Spleen (tissue), 11 donors: ENCODE data around the gene MYB. TPM values are rescaled to one million over a fixed set of nuclear protein-coding genes. Genes with fewer than 3 reads are reported as not detected.

Experiments used
- DNase-seq: peaks from one replicate; pipeline ENCODE4 v3.0.0-alpha.2; 2020
- H3K27ac ChIP-seq, 8 donors: fragments of 200-600 bp; sonication (generic) in 7 of 8; 1 replicate in 4 of 8; 2 replicates in 4 of 8; pipeline versions ENCODE4 v1.5.0 to v1.8.0; 2016 to 2021; ENCODE audit warnings: inconsistent platforms in 4 of 8, mild to moderate bottlenecking in 4 of 8, moderate library complexity in 1 of 8
- H3K27me3 ChIP-seq, 7 donors: fragments of 200-600 bp; sonication (generic) in 6 of 7; replicated peaks in 1 of 7; 1 replicate in 4 of 7; 2 replicates in 3 of 7; pipeline versions ENCODE4 v1.5.0 to v1.8.0; 2016 to 2021; ENCODE audit warnings: inconsistent platforms in 3 of 7, mild to moderate bottlenecking in 1 of 7
- H3K36me3 ChIP-seq, 6 donors: fragments of 200-600 bp; sonication (generic) in 5 of 6; 1 replicate in 4 of 6; 2 replicates in 2 of 6; pipeline versions ENCODE4 v1.5.0 to v1.8.0; 2016 to 2021; ENCODE audit warnings: inconsistent platforms in 2 of 6
- H3K4me1 ChIP-seq, 6 donors: fragments of 200-600 bp; sonication (generic) in 5 of 6; 1 replicate in 3 of 6; 2 replicates in 3 of 6; pipeline versions ENCODE4 v1.5.0 to v1.8.0; 2016 to 2021; ENCODE audit warnings: inconsistent platforms in 3 of 6
- H3K4me3 ChIP-seq, 8 donors: fragments of 200-600 bp; sonication (generic) in 7 of 8; 1 replicate in 4 of 8; 2 replicates in 4 of 8; pipeline versions ENCODE4 v1.5.0 to v1.8.0; 2016 to 2021; ENCODE audit warnings: inconsistent platforms in 4 of 8, mild to moderate bottlenecking in 4 of 8, moderate library complexity in 2 of 8
- H3K9me3 ChIP-seq, 8 donors: fragments of 200-600 bp; sonication (generic) in 7 of 8; 1 replicate in 4 of 8; 2 replicates in 4 of 8; pipeline versions ENCODE4 v1.5.0 to v1.8.0; 2016 to 2021; ENCODE audit warnings: inconsistent platforms in 4 of 8
- POLR2A ChIP-seq, 3 donors: fragments of 450-650 bp; IDR thresholded peaks; one replicate each; pipeline ENCODE4 v1.5.1; 2017; ENCODE audit warnings: antibody characterized with exemption in 3 of 3, mild to moderate bottlenecking in 1 of 3
- POLR2AphosphoS5 ChIP-seq, 3 donors: sonication (generic); formaldehyde crosslinking; IDR thresholded peaks; one replicate each; pipeline ENCODE4 v1.5.1; 2017; ENCODE audit warnings: antibody characterized with exemption in 3 of 3
- WGBS, 5 donors: extraction: QIAGEN DNeasy Blood & Tissue Kit in 3 of 5; methylation state at CpG; one replicate each; pipeline versions ENCODE4 v1.1.5 to v1.1.7; 2013 to 2018; 5-methylcytosine and 5-hydroxymethylcytosine counted together
- intact Hi-C: fragments of 100-400 bp; cut with DNase I; formaldehyde crosslinking; loops from one replicate; pipeline ENCODE4 v1.15.0; 2023; ENCODE audit warnings: low total_unique reads
- microRNA-seq, 3 donors: library from miRNA; unstranded; fragments of <30 nt; microRNA quantifications; one replicate each; pipeline versions ENCODE4 to v1.1.0, GENCODE V29; 2019 to 2020
- polyA plus RNA-seq, 3 donors: library from polyadenylated mRNA; stranded (reverse); fragments of 200-250 nt; gene quantifications; one replicate each; pipeline ENCODE4 v1.2.1, GENCODE V29; 2013
- small RNA-seq, 4 donors: library from RNA; depleted of rRNA; stranded (forward); fragments of <200 nt; gene quantifications; one replicate each; pipeline ENCODE3, GENCODE V24; 2016
- total RNA-seq, 7 donors: library from RNA; depleted of rRNA in 3 of 7; stranded (reverse); fragments of >200 nt in 3 of 7; fragmentation: NEBNext Ultra II Directional in 4 of 7; extraction: Animal tissue kit (Norgen Biotek cat#: 25700) in 4 of 7; gene quantifications; one replicate each; pipeline versions ENCODE4 v1.1.0 to v1.2.1, GENCODE V29; 2016 to 2021
- TF ChIP-seq, protein P1 (sequence below), 11 experiments: fragments of 200-600 bp in 7 of 11; fragments of 450-650 bp in 4 of 11; sonication (generic) in 4 of 11; IDR thresholded peaks in 8 of 11; conservative IDR thresholded peaks in 3 of 11; 1 replicate in 7 of 11; 2 replicates in 4 of 11; pipeline versions ENCODE4 v1.4.0 to v1.8.0; 2016 to 2021; ENCODE audit warnings: antibody characterized with exemption in 11 of 11, inconsistent platforms in 4 of 11, mild to moderate bottlenecking in 1 of 11
- donor health status: healthy with polysubstance abuse.
- donor health status: DM: no; HTN: no; CAD: no; lungs with moderate emphysema.
- donor health status: DM: no; HTN: no; CAD: no.
- donor health status: Bipolar disorder and iron deficiency.
- donor health status: healthy.
- donor health status: DM: no; HTN: no; CAD: no.
- donor health status: DM: yes; HTN: yes; CAD: no.

The MYB gene
- total and polyA plus RNA-seq, 10 donors, result 0.45 to 6.6 (median 1.9) TPM

DNA sequence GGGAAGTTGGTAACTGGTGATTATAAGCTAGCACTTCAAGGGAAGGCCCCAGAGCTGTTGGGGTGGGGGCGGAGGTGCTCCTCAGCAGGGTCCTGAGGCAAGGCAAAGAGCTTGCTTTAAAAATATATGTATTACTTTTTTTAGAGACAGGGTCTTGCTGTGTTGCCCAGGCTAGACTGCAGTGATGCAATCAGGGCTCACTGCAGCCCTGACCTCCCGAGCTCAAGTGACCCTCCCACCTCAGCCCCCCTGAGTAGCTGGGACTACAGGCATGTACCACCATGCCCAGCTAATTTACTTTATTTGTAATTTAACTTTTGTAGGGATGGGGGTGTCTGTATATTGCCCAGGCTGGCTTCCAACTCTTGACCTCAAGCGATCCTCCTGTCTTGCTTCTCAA is 87.2 kb downstream of the MYB start:
- TF ChIP-seq POLR2A (IDR thresholded peaks at IDR 0.05), result no peak
- TF ChIP-seq, protein P1, sequence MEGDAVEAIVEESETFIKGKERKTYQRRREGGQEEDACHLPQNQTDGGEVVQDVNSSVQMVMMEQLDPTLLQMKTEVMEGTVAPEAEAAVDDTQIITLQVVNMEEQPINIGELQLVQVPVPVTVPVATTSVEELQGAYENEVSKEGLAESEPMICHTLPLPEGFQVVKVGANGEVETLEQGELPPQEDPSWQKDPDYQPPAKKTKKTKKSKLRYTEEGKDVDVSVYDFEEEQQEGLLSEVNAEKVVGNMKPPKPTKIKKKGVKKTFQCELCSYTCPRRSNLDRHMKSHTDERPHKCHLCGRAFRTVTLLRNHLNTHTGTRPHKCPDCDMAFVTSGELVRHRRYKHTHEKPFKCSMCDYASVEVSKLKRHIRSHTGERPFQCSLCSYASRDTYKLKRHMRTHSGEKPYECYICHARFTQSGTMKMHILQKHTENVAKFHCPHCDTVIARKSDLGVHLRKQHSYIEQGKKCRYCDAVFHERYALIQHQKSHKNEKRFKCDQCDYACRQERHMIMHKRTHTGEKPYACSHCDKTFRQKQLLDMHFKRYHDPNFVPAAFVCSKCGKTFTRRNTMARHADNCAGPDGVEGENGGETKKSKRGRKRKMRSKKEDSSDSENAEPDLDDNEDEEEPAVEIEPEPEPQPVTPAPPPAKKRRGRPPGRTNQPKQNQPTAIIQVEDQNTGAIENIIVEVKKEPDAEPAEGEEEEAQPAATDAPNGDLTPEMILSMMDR (IDR thresholded peaks at IDR 0.05 in 8 of 11, conservative IDR thresholded peaks at IDR 0.05 in 3 of 11), result no peak
- TF ChIP-seq POLR2AphosphoS5 (IDR thresholded peaks at IDR 0.05), result no peak
- 90 to 95% (median 94%) methylated on average over 3 of the region's 3 CpGs for WGBS, 5 donors
- no peak overlapping the region for H3K4me3 ChIP-seq
- no peaks in the 10 kb centered on the region for H3K36me3 ChIP-seq
- peaks cover 0 to 10% (median 0%) of the 10 kb centered on the region in 6 donors for H3K4me1 ChIP-seq
- H3K27me3 ChIP-seq, result no peaks in the 10 kb centered on the region
- H3K9me3 ChIP-seq, result no peaks in the 10 kb centered on the region
- no peak overlapping the region for H3K27ac ChIP-seq
- intact Hi-C loops, result no loop called here
- no peak for DNase-seq

DNA sequence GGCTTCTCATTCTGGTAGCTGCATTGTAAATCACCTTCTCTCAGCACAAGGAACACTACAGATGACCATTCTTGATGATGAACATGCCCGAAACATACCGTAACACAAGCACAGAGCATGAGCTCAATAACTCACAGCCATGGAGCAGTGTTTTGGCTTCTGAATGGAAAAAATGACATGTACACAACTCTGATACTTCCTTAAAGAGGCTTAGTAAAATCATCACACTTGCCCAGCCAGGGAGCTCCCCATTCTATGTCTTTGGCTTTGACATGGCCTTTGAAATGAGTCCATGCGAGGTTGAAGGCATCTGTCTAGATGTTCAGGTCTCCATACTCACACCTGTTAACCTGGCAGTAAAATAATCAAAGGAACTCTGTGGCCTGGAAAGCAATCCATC is 87.6 kb downstream of the MYB start:
- intact Hi-C loops, result no loop called here
- WGBS, 5 donors, result 83 to 99% (median 95%) methylated on average over 3 of the region's 3 CpGs
- H3K27ac ChIP-seq, result no peak overlapping the region
- H3K9me3 ChIP-seq, result no peaks in the 10 kb centered on the region
- H3K27me3 ChIP-seq, result no peaks in the 10 kb centered on the region
- no peak for DNase-seq
- TF ChIP-seq, protein P1 (IDR thresholded peaks at IDR 0.05 in 8 of 11, conservative IDR thresholded peaks at IDR 0.05 in 3 of 11), result no peak
- TF ChIP-seq POLR2A (IDR thresholded peaks at IDR 0.05) (no peak), POLR2AphosphoS5 (IDR thresholded peaks at IDR 0.05) (no peak)
- H3K4me1 ChIP-seq, result peaks cover 0 to 10% (median 0%) of the 10 kb centered on the region in 6 donors
- H3K4me3 ChIP-seq, result no peak overlapping the region
- no peaks in the 10 kb centered on the region for H3K36me3 ChIP-seq

Small RNA genes lying within 50 kb of the gene (microRNA-seq; reads per million reads assigned to microRNA genes)
- 0 reads per million in 3 donors for gene MIR548A2

Small RNA genes lying within 50 kb of the gene (small RNA-seq; reads per million reads assigned to genes)
- gene MIR548A2, result 0 reads per million in 4 donors

Other genes with a start within 250 kb of the MYB start
- gene ALDH8A1, start 231.2 kb upstream of the MYB start, total RNA-seq, result 1 to 10 TPM in 6 of 7 donors, under 1 TPM in 1; 0.52 to 5.7 (median 1.2) TPM
- gene ALDH8A1, start 231.2 kb upstream of the MYB start, polyA plus RNA-seq, result 1 to 10 TPM in 1 of 3 donors, under 1 TPM in 2; 0.64 to 1.0 (median 0.70) TPM
- 10 to 100 TPM; 33.0 to 66.9 (median 53.0) TPM for gene HBS1L, start 126.5 kb upstream of the MYB start, total RNA-seq
- gene HBS1L, start 126.5 kb upstream of the MYB start, polyA plus RNA-seq, result 10 to 100 TPM; 12.3 to 18.8 (median 15.0) TPM